ENCODE results near the gene SEPHS2.

GRCh38 chr16:30395992-30396585, 49.6 kb downstream of the SEPHS2 start:
- TF ChIP-seq POLR2A (IDR thresholded peaks at IDR 0.05; ENCODE audit: low read depth), result no peak
- no peak for TF ChIP-seq CTCF (IDR thresholded peaks at IDR 0.05)
- no peak for TF ChIP-seq POLR2AphosphoS5 (IDR thresholded peaks at IDR 0.05)
- TF ChIP-seq EP300 (IDR thresholded peaks at IDR 0.05), result no peak
